Activated T-helper 17 cell treated with anti-CD3 and anti-CD28 coated beads, Interleukin-2, amount 50 U/mL, for 72 hours (primary cell): Measurements from ENCODE around the gene RHOBTB1. TPM values are rescaled to one million over a fixed set of nuclear protein-coding genes. Genes with fewer than 3 reads are reported as not detected.

Source experiments
- ATAC-seq: fragments of 150-1000 bp; cut with Tn5 transposase; replicated peaks from 2 replicates; pipeline ENCODE4 v1.10.0; 2021; ENCODE audit warnings: mild to moderate bottlenecking, moderate library complexity
- H3K27ac Mint-ChIP-seq: one replicate; pipeline ENCODE4 v1.8.0; 2022; ENCODE audit warnings: mixed read lengths
- H3K27me3 Mint-ChIP-seq: one replicate; pipeline ENCODE4 v1.8.0; 2022; ENCODE audit warnings: mixed read lengths
- H3K36me3 Mint-ChIP-seq: one replicate; pipeline ENCODE4 v1.8.0; 2022; ENCODE audit warnings: low read depth, mild to moderate bottlenecking, mixed read lengths
- H3K4me1 Mint-ChIP-seq: one replicate; pipeline ENCODE4 v1.8.0; 2022; ENCODE audit warnings: mixed read lengths
- H3K4me3 Mint-ChIP-seq: one replicate; pipeline ENCODE4 v1.8.0; 2022; ENCODE audit warnings: mild to moderate bottlenecking, mixed read lengths
- H3K9me3 Mint-ChIP-seq: one replicate; pipeline ENCODE4 v1.8.0; 2022; ENCODE audit warnings: mixed read lengths
- total RNA-seq, 2 donors: library from RNA; stranded (reverse); gene quantifications; one replicate each; pipeline ENCODE4 v1.2.3, GENCODE V29; 2022

The RHOBTB1 gene
- total RNA-seq, 2 donors from 2014 or later, result 0.56 TPM; not detected in 1

- Mint-ChIP-seq H3K4me1 (no peaks in the 10 kb centered on the region), H3K36me3 (no peaks in the 10 kb centered on the region), H3K4me3 (no peak overlapping the region), H3K27me3 (peaks cover 25% of the 10 kb centered on the region), H3K9me3 (no peaks in the 10 kb centered on the region), H3K27ac (no peak overlapping the region)
- ATAC-seq, result no peak
Measured at GRCh38 chr10:60893231-60893630, 50.8 kb downstream of the RHOBTB1 start.

DNA sequence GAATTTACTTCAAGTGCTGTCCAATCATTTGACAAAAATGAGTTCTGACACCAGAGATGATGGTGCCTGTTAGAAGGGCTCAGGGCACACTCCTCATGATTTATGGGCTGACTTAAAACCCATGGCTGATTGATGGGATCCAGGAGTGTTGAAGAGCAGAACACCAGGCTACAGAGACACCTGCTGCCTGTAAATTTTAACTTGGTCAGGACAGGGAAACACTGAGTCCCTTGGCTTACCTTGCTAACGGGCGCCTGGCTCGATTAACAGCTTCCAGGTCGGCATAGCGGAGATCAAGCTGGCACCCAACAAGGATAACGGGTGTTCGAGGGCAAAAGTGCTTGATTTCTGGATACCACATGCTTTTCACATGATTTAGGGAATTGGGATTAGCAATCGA is 51.4 kb downstream of the RHOBTB1 start:
- no peak overlapping the region for H3K4me3 Mint-ChIP-seq
- H3K27me3 Mint-ChIP-seq, result peaks cover 23% of the 10 kb centered on the region
- H3K4me1 Mint-ChIP-seq, result no peaks in the 10 kb centered on the region
- H3K36me3 Mint-ChIP-seq, result no peaks in the 10 kb centered on the region
- ATAC-seq, result no peak
- H3K9me3 Mint-ChIP-seq, result no peaks in the 10 kb centered on the region
- H3K27ac Mint-ChIP-seq, result no peak overlapping the region

- H3K9me3 Mint-ChIP-seq, result no peaks in the 10 kb centered on the region
- H3K36me3 Mint-ChIP-seq, result no peaks in the 10 kb centered on the region
- peaks cover 23% of the 10 kb centered on the region for H3K27me3 Mint-ChIP-seq
- no peak overlapping the region for H3K27ac Mint-ChIP-seq
- no peak overlapping the region for H3K4me3 Mint-ChIP-seq
- H3K4me1 Mint-ChIP-seq, result no peaks in the 10 kb centered on the region
- ATAC-seq, result no peak
Measured at GRCh38 chr10:60890811-60891210, 53.2 kb downstream of the RHOBTB1 start.

- Mint-ChIP-seq H3K27ac (no peak overlapping the region), H3K4me3 (no peak overlapping the region), H3K4me1 (no peaks in the 10 kb centered on the region), H3K36me3 (no peaks in the 10 kb centered on the region), H3K27me3 (peaks cover 7% of the 10 kb centered on the region), H3K9me3 (no peaks in the 10 kb centered on the region)
- ATAC-seq, result no peak
Measured at GRCh38 chr10:60883187-60883586, 60.8 kb downstream of the RHOBTB1 start.

- no peaks in the 10 kb centered on the region for H3K4me1 Mint-ChIP-seq
- H3K9me3 Mint-ChIP-seq, result no peaks in the 10 kb centered on the region
- peaks cover 12% of the 10 kb centered on the region for H3K27me3 Mint-ChIP-seq
- no peak for ATAC-seq
- H3K27ac Mint-ChIP-seq, result no peak overlapping the region
- H3K36me3 Mint-ChIP-seq, result no peaks in the 10 kb centered on the region
- no peak overlapping the region for H3K4me3 Mint-ChIP-seq
Measured at GRCh38 chr10:60878224-60878623, 65.8 kb downstream of the RHOBTB1 start.

DNA sequence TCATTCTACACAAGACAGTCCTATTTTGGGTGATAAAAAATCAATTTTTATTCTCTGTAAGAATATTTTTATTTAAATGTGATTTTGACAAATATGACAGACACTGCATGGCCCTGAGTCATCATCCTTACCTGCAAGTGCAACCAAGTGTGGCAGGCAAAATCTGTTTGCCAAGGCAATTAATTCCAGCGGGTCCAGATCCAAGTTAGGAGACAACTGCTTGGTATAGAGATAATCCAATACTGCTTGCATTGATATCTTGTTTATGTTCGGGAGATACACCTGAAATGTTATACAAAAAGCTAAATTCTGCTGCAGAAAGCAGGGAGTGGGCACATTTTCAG is 66.2 kb downstream of the RHOBTB1 start:
- ATAC-seq, result no peak
- Mint-ChIP-seq H3K36me3 (no peaks in the 10 kb centered on the region), H3K9me3 (no peaks in the 10 kb centered on the region), H3K27ac (no peak overlapping the region), H3K27me3 (peaks cover 16% of the 10 kb centered on the region), H3K4me3 (no peak overlapping the region), H3K4me1 (no peaks in the 10 kb centered on the region)

- Mint-ChIP-seq H3K27ac (no peak overlapping the region), H3K36me3 (no peaks in the 10 kb centered on the region), H3K9me3 (no peaks in the 10 kb centered on the region), H3K4me3 (no peak overlapping the region), H3K4me1 (no peaks in the 10 kb centered on the region), H3K27me3 (peaks cover 16% of the 10 kb centered on the region)
- no peak for ATAC-seq
Measured at GRCh38 chr10:60877061-60877776, 66.8 kb downstream of the RHOBTB1 start.

DNA sequence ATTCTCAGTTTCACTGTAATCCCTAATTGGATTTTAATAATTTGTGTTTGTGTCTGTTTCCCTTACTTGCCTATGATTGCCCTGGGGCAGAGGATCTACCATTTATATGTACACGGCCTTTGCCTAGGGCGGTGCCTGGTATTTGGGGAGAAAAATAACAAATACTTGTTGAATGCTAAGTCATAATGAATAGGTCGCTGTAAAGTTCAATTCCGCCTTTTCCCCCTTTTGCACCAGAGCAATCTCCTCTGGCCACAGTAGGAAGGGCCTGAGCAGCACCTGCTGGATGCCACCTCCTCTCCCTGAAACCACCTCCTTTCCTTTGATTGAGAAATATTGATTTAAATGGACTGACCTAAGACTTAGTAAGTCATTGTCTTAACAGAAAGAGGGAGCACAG is 70.2 kb downstream of the RHOBTB1 start:
- peaks cover 14% of the 10 kb centered on the region for H3K27me3 Mint-ChIP-seq
- no peaks in the 10 kb centered on the region for H3K4me1 Mint-ChIP-seq
- no peak for ATAC-seq
- H3K36me3 Mint-ChIP-seq, result no peaks in the 10 kb centered on the region
- H3K27ac Mint-ChIP-seq, result no peak overlapping the region
- no peaks in the 10 kb centered on the region for H3K9me3 Mint-ChIP-seq
- no peak overlapping the region for H3K4me3 Mint-ChIP-seq

DNA sequence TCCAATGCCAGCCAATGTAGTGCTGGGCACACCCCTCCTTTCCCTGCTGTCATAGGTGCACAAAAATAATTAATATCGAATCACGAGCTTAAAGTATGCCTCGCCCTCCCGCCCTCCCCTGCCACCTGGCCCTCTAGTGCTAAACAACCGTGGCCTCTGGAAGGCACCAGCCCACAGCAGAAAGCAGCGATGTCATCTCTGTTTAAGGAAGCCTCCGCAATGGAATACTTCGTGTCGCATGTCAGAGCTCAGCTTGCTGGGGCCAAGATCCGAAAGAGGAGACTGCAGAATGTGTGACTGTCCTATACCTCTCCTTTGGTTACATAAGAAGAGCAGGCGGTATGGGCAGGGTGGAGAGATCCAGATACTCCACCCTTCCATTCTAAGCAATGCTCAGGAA is 71.5 kb downstream of the RHOBTB1 start:
- ATAC-seq, result no peak
- Mint-ChIP-seq H3K4me3 (no peak overlapping the region), H3K4me1 (no peaks in the 10 kb centered on the region), H3K36me3 (no peaks in the 10 kb centered on the region), H3K27me3 (peaks cover 19% of the 10 kb centered on the region), H3K9me3 (no peaks in the 10 kb centered on the region), H3K27ac (no peak overlapping the region)

DNA sequence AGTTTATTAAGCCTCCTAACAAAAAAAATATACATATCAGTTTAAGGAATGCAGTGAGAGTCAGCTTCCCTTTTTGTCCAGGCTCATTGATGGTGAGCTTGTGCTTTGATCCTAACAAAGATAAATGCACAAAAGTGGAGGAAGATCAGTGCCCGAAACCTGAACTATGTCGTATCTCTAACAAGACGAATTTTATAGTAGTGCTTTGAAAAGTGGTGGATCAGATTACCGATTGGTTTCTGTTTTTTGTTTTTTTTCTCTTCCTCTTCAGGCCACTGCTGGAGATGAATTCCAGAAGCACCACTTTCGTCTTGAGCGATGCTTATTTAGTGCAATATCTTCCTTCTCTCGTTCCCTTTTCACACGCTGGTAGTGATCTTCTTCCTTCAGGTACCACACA is 72.8 kb downstream of the RHOBTB1 start:
- Mint-ChIP-seq H3K36me3 (no peaks in the 10 kb centered on the region), H3K4me1 (no peaks in the 10 kb centered on the region), H3K27me3 (peaks cover 19% of the 10 kb centered on the region), H3K27ac (no peak overlapping the region), H3K9me3 (no peaks in the 10 kb centered on the region), H3K4me3 (no peak overlapping the region)
- ATAC-seq, result no peak

GRCh38 chr10:60870803-60871202 is 73.2 kb downstream of the RHOBTB1 start:
- Mint-ChIP-seq H3K27ac (no peak overlapping the region), H3K9me3 (no peaks in the 10 kb centered on the region), H3K27me3 (peaks cover 16% of the 10 kb centered on the region), H3K4me1 (no peaks in the 10 kb centered on the region), H3K36me3 (no peaks in the 10 kb centered on the region), H3K4me3 (no peak overlapping the region)
- ATAC-seq, result no peak

GRCh38 chr10:60870416-60870728 is 73.6 kb downstream of the RHOBTB1 start:
- Mint-ChIP-seq H3K27me3 (peaks cover 13% of the 10 kb centered on the region), H3K4me3 (no peak overlapping the region), H3K9me3 (no peaks in the 10 kb centered on the region), H3K27ac (no peak overlapping the region), H3K36me3 (no peaks in the 10 kb centered on the region), H3K4me1 (no peaks in the 10 kb centered on the region)
- no peak for ATAC-seq

GRCh38 chr10:60869652-60870415 is 74.2 kb downstream of the RHOBTB1 start:
- no peaks in the 10 kb centered on the region for H3K9me3 Mint-ChIP-seq
- peaks cover 14% of the 10 kb centered on the region for H3K27me3 Mint-ChIP-seq
- H3K4me3 Mint-ChIP-seq, result no peak overlapping the region
- no peaks in the 10 kb centered on the region for H3K36me3 Mint-ChIP-seq
- H3K4me1 Mint-ChIP-seq, result no peaks in the 10 kb centered on the region
- no peak for ATAC-seq
- H3K27ac Mint-ChIP-seq, result no peak overlapping the region

GRCh38 chr10:60868946-60869345 is 75.0 kb downstream of the RHOBTB1 start:
- no peak overlapping the region for H3K4me3 Mint-ChIP-seq

GRCh38 chr10:60865198-60865783 is 78.7 kb downstream of the RHOBTB1 start:
- Mint-ChIP-seq H3K4me1 (no peaks in the 10 kb centered on the region), H3K36me3 (no peaks in the 10 kb centered on the region)
- no peak for ATAC-seq

More at GRCh38 chr10:60868946-60869345, 75.0 kb downstream of the RHOBTB1 start:
- no peaks in the 10 kb centered on the region for H3K36me3 Mint-ChIP-seq
- ATAC-seq, result no peak
- no peak overlapping the region for H3K27ac Mint-ChIP-seq
- H3K4me1 Mint-ChIP-seq, result no peaks in the 10 kb centered on the region
- no peaks in the 10 kb centered on the region for H3K9me3 Mint-ChIP-seq
- peaks cover 13% of the 10 kb centered on the region for H3K27me3 Mint-ChIP-seq

More at GRCh38 chr10:60865198-60865783, 78.7 kb downstream of the RHOBTB1 start:
- Mint-ChIP-seq H3K27ac (no peak overlapping the region), H3K9me3 (no peaks in the 10 kb centered on the region), H3K27me3 (peaks cover 9% of the 10 kb centered on the region), H3K4me3 (no peak overlapping the region)
